Stimulated activated CD4-positive, alpha-beta T cell treated with anti-CD3 and anti-CD28 coated beads, Interleukin-4, amount 100 ng/mL, for 24 hours (primary cell): ENCODE measurements around the gene RELCH.
A peak's percentile ranks its signal among the peaks of the same experiment; 100 is the strongest.

Experiments
- DNase-seq: peaks from one replicate; pipeline ENCODE4 v3.0.0-alpha.2; 2020

RELCH gene

DNA sequence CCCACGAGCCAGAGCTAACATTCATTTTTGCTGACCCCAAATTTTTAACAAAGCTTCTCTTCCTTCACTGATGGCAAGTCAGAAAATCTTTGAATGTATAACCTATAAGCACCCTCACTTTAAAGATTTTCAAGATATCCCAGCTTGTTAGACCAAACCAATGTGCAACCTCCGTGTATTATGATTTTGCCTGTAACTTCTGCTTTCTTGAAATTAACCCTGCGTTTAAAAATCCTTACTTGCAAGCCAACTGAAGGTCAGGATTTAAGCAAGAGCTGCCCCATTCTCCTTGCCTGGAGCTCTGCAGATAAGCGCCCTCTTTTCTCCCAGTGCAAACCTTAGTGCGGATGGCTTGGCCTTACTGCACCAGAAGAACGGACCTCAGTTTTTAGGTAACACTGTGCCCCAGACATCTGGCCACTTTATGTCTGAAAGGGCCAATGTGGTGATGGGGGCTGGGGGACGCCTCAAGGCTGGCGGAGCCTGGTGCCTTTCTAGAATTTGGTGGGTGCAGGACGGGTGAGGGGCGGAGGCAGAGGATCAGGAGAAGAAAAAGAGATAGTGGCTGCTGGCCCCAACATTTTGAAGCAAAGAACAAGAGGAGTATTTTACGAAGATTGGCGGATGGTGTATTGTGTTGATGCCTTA lies 137.2 kb downstream of the RELCH start:
- DNase-seq: no peak

- peak; percentile 55 for DNase-seq
Observed at GRCh38 chr18:62324917-62325805, 138.1 kb downstream of the RELCH start, which contains the start of gene TNFRSF11A. Gene TNFRSF11A, plus strand, starts transcription at chr18:62325310. Its CDS starts 43 bp downstream, at chr18:62325353.

- peak; percentile 13 for DNase-seq
Observed at GRCh38 chr18:62325806-62326645, 139.0 kb downstream of the RELCH start.

- DNase-seq: no peak
Observed at GRCh38 chr18:62326646-62327348, 139.7 kb downstream of the RELCH start.

GRCh38 chr18:62327977-62328376 lies 140.9 kb downstream of the RELCH start:
- DNase-seq: no peak

- no peak for DNase-seq
Observed at GRCh38 chr18:62328586-62329525, 141.8 kb downstream of the RELCH start.

DNA sequence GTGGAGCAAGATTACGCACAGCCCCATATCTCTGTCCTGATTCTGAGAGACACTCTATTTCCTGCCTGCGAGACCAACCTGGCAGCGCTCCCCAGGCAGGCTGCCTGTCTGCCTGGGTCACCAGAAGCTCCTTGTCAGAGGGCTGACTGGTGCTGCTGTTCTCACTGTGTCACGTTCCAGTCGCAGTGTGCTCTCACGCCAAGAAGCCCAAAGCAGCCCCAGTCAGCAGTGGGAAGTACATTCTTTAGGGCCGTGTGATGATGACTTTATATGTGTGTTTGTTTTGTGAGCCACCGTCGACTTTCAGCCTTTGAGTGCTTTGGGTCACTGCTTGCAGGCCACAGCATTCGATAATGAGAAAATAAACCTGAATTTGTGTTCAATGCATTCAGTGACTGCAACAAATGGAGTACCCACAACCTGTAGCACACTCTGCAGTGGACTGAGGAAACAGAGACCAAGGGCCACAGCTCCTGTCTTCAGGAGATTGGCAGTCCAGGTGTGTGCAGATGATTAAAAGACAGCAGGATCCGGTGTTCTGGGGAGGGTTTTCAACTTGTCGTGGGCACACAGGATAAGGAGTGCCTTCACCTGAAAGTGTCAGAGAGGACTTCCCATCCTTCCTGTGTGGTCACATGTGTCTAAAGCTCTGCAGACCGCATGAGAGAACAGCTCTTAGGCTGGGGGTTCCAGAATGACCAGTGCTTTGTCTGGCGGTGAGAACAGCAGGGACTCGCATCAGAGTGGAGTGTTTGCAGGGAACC lies 142.8 kb downstream of the RELCH start:
- DNase-seq: peak; percentile 30

GRCh38 chr18:62330650-62331049 lies 143.6 kb downstream of the RELCH start:
- no peak for DNase-seq

- no peak for DNase-seq
Observed at GRCh38 chr18:62331581-62332356, 144.7 kb downstream of the RELCH start.

DNA sequence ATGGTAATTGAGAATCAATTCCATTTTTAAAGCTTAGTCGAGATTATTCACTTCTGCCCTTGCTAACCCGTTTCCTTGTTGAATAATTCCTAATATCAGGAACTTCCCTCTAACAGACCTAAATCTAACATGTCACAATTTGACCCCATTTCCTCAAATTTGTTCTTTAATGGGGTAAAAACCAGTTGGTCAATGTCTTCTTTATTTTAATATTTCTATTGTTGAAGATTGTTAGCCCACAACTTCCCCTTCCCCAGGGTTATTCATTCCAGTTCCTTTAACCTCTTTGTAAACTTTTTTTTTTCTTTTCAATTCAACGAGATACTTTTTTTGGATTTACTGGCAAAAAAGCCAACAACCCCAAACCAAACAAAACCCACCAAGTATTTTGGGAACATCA lies 145.4 kb downstream of the RELCH start:
- DNase-seq: no peak

DNA sequence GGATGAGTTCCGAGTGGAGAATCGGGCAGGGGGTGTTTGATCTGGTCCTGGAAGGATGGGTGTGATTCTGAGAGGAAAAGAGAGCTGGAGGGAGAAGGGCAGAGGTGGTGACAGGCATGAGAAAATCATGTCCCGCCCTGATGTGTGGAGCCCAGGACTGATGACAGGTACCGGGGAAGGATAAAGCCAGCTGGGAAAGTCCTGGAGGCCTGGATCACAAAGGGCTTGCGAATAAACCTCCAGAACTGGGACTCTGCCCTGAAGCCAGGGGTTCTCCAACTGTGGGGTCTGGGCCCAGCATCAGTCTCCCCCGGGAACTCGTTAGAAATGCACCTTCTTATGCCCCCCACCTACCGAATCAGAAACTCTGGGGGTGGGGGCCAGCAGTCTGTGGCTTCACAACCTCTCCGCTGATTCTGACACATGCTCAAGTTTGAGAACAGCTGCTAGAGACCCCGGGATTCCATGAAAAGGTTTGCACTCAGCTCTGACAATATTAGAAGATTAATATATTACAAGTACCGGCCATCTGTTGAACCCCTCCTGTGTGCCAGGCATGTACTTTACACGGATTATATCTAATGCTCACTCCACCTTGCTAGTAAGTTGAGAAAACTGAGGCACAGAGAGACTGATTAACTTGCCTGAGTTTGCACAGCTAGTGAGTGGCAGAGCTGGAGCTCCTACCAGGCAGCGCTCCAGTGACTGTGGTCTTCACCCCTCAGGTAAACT lies 146.1 kb downstream of the RELCH start:
- DNase-seq: no peak

- no peak for DNase-seq
Observed at GRCh38 chr18:62334120-62334519, 147.1 kb downstream of the RELCH start.

GRCh38 chr18:62335494-62335893 lies 148.4 kb downstream of the RELCH start:
- no peak for DNase-seq

GRCh38 chr18:62336618-62337017 lies 149.6 kb downstream of the RELCH start:
- no peak for DNase-seq

DNA sequence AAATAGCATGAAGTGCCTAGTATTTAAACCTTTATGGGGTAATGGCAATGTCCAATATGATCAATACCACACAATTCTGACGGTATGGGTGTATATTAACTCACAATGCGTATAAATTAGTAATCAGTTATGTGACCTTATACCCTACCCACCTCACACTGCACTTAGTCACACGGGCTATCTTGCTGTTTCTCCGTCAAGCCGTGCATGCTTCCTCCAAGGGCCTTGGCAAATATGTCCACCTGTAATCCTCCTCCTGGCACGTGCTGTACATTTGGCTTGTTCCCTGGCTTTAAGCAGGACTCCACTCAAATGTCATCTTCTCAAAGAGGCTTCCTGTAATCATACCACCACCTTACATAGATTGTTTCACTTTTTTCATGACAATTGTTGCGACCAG lies 150.3 kb downstream of the RELCH start:
- DNase-seq: no peak

DNA sequence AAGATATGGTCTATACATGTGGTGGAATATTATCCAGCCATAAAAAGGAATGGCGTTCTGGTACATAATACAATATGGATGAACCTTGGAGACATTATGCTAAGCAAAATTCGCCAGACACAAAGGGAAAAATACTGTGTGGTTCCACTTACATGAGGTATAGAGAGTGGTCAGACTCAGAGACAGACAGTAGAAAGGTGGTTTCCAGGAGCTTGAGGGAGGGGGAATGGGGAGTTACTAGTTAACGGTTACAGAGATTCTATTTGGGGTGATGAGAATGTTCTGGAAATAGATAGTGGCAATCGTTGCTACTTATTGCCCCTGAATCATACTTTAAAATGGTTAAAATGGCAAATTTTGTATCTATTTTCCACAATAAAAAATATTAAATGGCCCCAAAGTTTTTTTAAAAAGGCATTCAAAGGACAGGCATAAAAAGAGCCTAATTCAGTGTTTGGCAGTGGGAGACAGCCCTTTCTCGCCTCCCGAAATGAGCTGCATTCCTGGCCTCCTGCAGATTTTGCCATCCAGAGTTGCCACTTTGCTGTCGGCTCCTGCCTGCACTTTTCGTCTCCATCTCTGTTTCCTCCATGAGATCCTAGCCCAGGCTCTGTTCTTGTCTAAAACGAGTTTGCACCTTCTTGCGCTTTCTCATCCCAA lies 151.5 kb downstream of the RELCH start:
- DNase-seq: no peak

- DNase-seq: peak; percentile 24
Observed at GRCh38 chr18:62339106-62339988, 152.3 kb downstream of the RELCH start.
